ENCODE results near the gene PRDM11.

- TF ChIP-seq EZH2 (IDR thresholded peaks at IDR 0.05; ENCODE audit: borderline replicate concordance, low read length) (no peak), CTCF (conservative IDR thresholded peaks at IDR 0.05 in 1 of 2, IDR thresholded peaks at IDR 0.05 in 1 of 2; ENCODE audit: extremely low read depth in 1 of 2, insufficient read depth in 1 of 2, low read depth in 1 of 2, low read length in 2 of 2) (peak; percentile 85 to 94)
These were observed 86.8 kb downstream of the PRDM11 start for GRCh38 chr11:45233121-45233803.
